Neural progenitor cell (in vitro differentiated cells): ENCODE measurements around the gene ANO7. TPM values are rescaled to one million over a fixed set of nuclear protein-coding genes. Genes with fewer than 3 reads are reported as not detected.

Experiments used
- DNase-seq: peaks from one replicate; pipeline ENCODE4 v3.0.0-alpha.2; 2016; ENCODE audit warnings: low spot score
- H2AFZ ChIP-seq: fragments of 200-600 bp; sonication (generic); replicated peaks from 2 replicates; pipeline ENCODE4 v1.6.1; 2016; ENCODE audit warnings: antibody characterized with exemption
- H3F3A ChIP-seq: fragments of 200-600 bp; sonication (generic); 2 replicates; pipeline ENCODE4 v1.6.1; 2016; ENCODE audit warnings: antibody characterized with exemption, low read depth
- H3K27ac ChIP-seq: fragments of 200-600 bp; sonication (generic); 2 replicates; pipeline ENCODE4 v1.5.1; 2016; ENCODE audit warnings: mild to moderate bottlenecking
- H3K27me3 ChIP-seq: fragments of 200-600 bp; sonication (generic); 2 replicates; pipeline ENCODE4 v1.6.1; 2016; ENCODE audit warnings: mild to moderate bottlenecking, moderate library complexity
- H3K36me3 ChIP-seq: fragments of 200-600 bp; sonication (generic); 2 replicates; pipeline ENCODE4 v1.5.1; 2016
- H3K4me1 ChIP-seq: fragments of 200-600 bp; sonication (generic); 2 replicates; pipeline ENCODE4 v1.6.1; 2016; ENCODE audit warnings: mixed run types
- H3K4me2 ChIP-seq: fragments of 200-600 bp; sonication (generic); 2 replicates; pipeline ENCODE4 v1.6.1; 2016
- H3K4me3 ChIP-seq: fragments of 200-600 bp; sonication (generic); 2 replicates; pipeline ENCODE4 v1.5.1; 2016
- H3K79me2 ChIP-seq: fragments of 200-600 bp; sonication (generic); 2 replicates; pipeline ENCODE4 v1.6.1; 2016; ENCODE audit warnings: low read depth
- H3K9ac ChIP-seq: fragments of 200-600 bp; sonication (generic); 2 replicates; pipeline ENCODE4 v1.6.1; 2016
- H3K9me3 ChIP-seq: fragments of 200-600 bp; sonication (generic); 2 replicates; pipeline ENCODE4 v1.5.1; 2016; ENCODE audit warnings: low read depth
- H4K20me1 ChIP-seq: fragments of 200-600 bp; sonication (generic); 2 replicates; pipeline ENCODE4 v1.6.1; 2016; ENCODE audit warnings: low read depth
- H3K27ac Mint-ChIP-seq: 3 replicates; pipeline ENCODE4 v1.8.0; 2021; ENCODE audit warnings: mixed read lengths
- H3K27me3 Mint-ChIP-seq: 2 replicates; pipeline ENCODE4 v1.8.0; 2022; ENCODE audit warnings: low read depth, mild to moderate bottlenecking, inconsistent platforms, moderate library complexity, mixed read lengths; ENCODE audit not compliant: insufficient read depth
- H3K36me3 Mint-ChIP-seq: 3 replicates; pipeline ENCODE4 v1.8.0; 2021; ENCODE audit warnings: mixed read lengths
- H3K4me1 Mint-ChIP-seq: 3 replicates; pipeline ENCODE4 v1.8.0; 2021; ENCODE audit warnings: mixed read lengths
- H3K4me3 Mint-ChIP-seq: 3 replicates; pipeline ENCODE4 v1.8.0; 2021; ENCODE audit warnings: mild to moderate bottlenecking, moderate library complexity, mixed read lengths
- H3K9me3 Mint-ChIP-seq: 3 replicates; pipeline ENCODE4 v1.8.0; 2020; ENCODE audit warnings: mixed read lengths
- CTCF ChIP-seq: fragments of 200-600 bp; sonication (generic); IDR thresholded peaks from 2 replicates; pipeline ENCODE4 v1.5.1; 2017; ENCODE audit warnings: antibody characterized with exemption, mild to moderate bottlenecking
- EZH2 ChIP-seq: fragments of 200-600 bp; sonication (generic); IDR thresholded peaks from 2 replicates; pipeline ENCODE4 v1.6.1; 2017; ENCODE audit warnings: antibody characterized with exemption, mild to moderate bottlenecking, moderate library complexity
- EZH2phosphoT487 ChIP-seq: fragments of 200-600 bp; sonication (generic); IDR thresholded peaks from 2 replicates; pipeline ENCODE4 v1.6.1; 2017; ENCODE audit warnings: antibody characterized with exemption
- total RNA-seq: library from RNA; depleted of rRNA; stranded (reverse); fragments of >200 nt; gene quantifications from 2 replicates; pipeline ENCODE4 v1.2.3, GENCODE V29; 2015; ENCODE audit warnings: low replicate concordance

Gene ANO7
- total RNA-seq, 1 donor from 2014 or later, result not detected

- TF ChIP-seq EZH2 (no peak), CTCF (no peak), EZH2phosphoT487 (no peak)
- Histone ChIP-seq H3F3A (no peaks in the 10 kb centered on the region), H4K20me1 (no peaks in the 10 kb centered on the region), H3K27ac (no peak overlapping the region), H3K9ac (no peak overlapping the region), H3K4me1 (no peaks in the 10 kb centered on the region), H3K79me2 (no peaks in the 10 kb centered on the region), H3K36me3 (no peaks in the 10 kb centered on the region), H3K4me3 (no peak overlapping the region), H3K4me2 (no peak overlapping the region), H2AFZ (no peak overlapping the region), H3K9me3 (no peaks in the 10 kb centered on the region), H3K27me3 (no peaks in the 10 kb centered on the region)
- DNase-seq, result no peak
- no peaks in the 10 kb centered on the region for H3K36me3 Mint-ChIP-seq
- H3K27ac Mint-ChIP-seq, result peak overlapping the region; percentile 63
- H3K27me3 Mint-ChIP-seq, result peaks cover 9% of the 10 kb centered on the region
- no peaks in the 10 kb centered on the region for H3K9me3 Mint-ChIP-seq
- peaks cover 6% of the 10 kb centered on the region for H3K4me1 Mint-ChIP-seq
- no peak overlapping the region for H3K4me3 Mint-ChIP-seq
Measured at GRCh38 chr2:241203218-241204009, 14.9 kb downstream of the ANO7 start.

DNA sequence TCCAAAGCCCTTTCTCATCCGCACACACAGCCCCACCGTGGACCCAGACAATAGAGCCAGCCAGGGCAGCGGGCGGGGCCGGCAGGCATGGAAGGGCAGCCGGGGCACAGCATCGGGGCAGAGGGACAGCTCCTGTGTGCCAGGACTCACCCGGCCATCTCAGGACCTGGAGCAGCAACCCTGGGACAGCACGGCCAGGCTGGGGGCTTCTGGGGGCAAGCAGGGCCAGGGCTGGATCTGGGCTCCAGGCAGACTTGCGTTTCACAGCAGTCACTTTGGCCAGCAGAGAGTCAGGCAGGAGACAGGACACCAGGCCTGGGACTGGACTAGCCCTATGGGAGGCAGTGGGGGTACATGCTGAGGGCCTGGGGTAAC is 15.5 kb downstream of the ANO7 start:
- Mint-ChIP-seq H3K27me3 (peaks cover 8% of the 10 kb centered on the region), H3K9me3 (no peaks in the 10 kb centered on the region), H3K36me3 (no peaks in the 10 kb centered on the region), H3K4me1 (peaks cover 2% of the 10 kb centered on the region), H3K27ac (peak overlapping the region; percentile 63), H3K4me3 (no peak overlapping the region)
- Histone ChIP-seq H3K4me1 (no peaks in the 10 kb centered on the region), H3K27ac (no peak overlapping the region), H2AFZ (no peak overlapping the region), H3K79me2 (no peaks in the 10 kb centered on the region), H3K36me3 (no peaks in the 10 kb centered on the region), H3K9ac (no peak overlapping the region), H3K4me2 (no peak overlapping the region), H3K9me3 (no peaks in the 10 kb centered on the region), H3K27me3 (no peaks in the 10 kb centered on the region), H3K4me3 (no peak overlapping the region), H4K20me1 (no peaks in the 10 kb centered on the region), H3F3A (no peaks in the 10 kb centered on the region)
- no peak for DNase-seq
- TF ChIP-seq EZH2phosphoT487 (no peak), EZH2 (no peak), CTCF (no peak)

DNA sequence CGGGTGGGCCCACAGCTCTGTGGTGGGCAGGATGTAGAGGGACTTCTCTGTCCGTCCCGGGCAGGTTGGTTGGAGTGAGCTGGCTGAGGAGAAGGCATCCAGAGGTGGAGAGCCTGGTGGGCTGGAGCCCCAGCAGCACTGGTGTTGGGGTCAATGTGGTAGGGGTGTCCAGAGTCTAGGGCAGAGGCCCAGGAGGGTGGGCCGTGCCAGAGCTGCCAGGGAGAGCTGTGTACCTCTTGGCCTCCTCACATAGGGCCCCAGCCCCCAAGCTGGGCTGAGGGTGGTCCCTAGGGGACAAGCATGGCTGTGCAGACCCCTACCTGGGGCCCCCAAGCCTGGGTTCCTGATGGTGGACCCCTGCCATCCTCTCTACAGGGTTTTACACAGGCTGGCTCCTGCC is 16.0 kb downstream of the ANO7 start:
- Histone ChIP-seq H3K4me3 (no peak overlapping the region), H3K9me3 (no peaks in the 10 kb centered on the region), H3K36me3 (no peaks in the 10 kb centered on the region), H3K4me2 (no peak overlapping the region), H3K4me1 (no peaks in the 10 kb centered on the region), H3K27me3 (no peaks in the 10 kb centered on the region), H3K9ac (no peak overlapping the region), H4K20me1 (no peaks in the 10 kb centered on the region), H2AFZ (no peak overlapping the region), H3K27ac (no peak overlapping the region), H3K79me2 (no peaks in the 10 kb centered on the region), H3F3A (no peaks in the 10 kb centered on the region)
- Mint-ChIP-seq H3K36me3 (no peaks in the 10 kb centered on the region), H3K4me1 (no peaks in the 10 kb centered on the region), H3K27ac (no peak overlapping the region), H3K27me3 (peaks cover 4% of the 10 kb centered on the region), H3K4me3 (no peak overlapping the region), H3K9me3 (no peaks in the 10 kb centered on the region)
- no peak for TF ChIP-seq EZH2phosphoT487
- TF ChIP-seq EZH2, result no peak
- TF ChIP-seq CTCF, result no peak
- DNase-seq, result no peak
